ENCODE data around the gene RALGAPA2. TPM values are rescaled to one million over a fixed set of nuclear protein-coding genes. Genes with fewer than 3 reads are reported as not detected.

The RALGAPA2 gene
- total RNA-seq, 1 donor = 6.2 TPM

GRCh38 chr20:20606050-20606449 is 106.4 kb downstream of the RALGAPA2 start:
- H3K27ac ChIP-seq (ENCODE audit: low read depth, low read length) = no peak overlapping the region
- no peak overlapping the region for H2AFZ ChIP-seq (ENCODE audit: low read length)
- H3K27me3 ChIP-seq (ENCODE audit: insufficient read depth, low read length) = no peaks in the 10 kb centered on the region
- H3K79me2 ChIP-seq (ENCODE audit: insufficient read depth, low read length) = no peaks in the 10 kb centered on the region
- TF ChIP-seq CTCF (IDR thresholded peaks at IDR 0.05; ENCODE audit: extremely low read depth, low read depth, low read length) = no peak
- no peak for DNase-seq (ENCODE audit: insufficient read length, low spot score, missing footprints)
- H3K4me1 ChIP-seq (ENCODE audit: insufficient read depth, low read length) = no peaks in the 10 kb centered on the region
- no peak overlapping the region for H3K4me3 ChIP-seq (ENCODE audit: insufficient read depth, low read length)
- no peaks in the 10 kb centered on the region for H4K20me1 ChIP-seq (ENCODE audit: insufficient read depth, low read length)
- no peak overlapping the region for H3K4me2 ChIP-seq (ENCODE audit: insufficient read depth, low read length)
- H3K9me3 ChIP-seq (ENCODE audit: low read depth, low read length) = no peaks in the 10 kb centered on the region
- H3K36me3 ChIP-seq (ENCODE audit: insufficient read depth, low read length) = no peaks in the 10 kb centered on the region

GRCh38 chr20:20604907-20605306 is 107.5 kb downstream of the RALGAPA2 start:
- Histone ChIP-seq H3K4me1 (ENCODE audit: insufficient read depth, low read length) (no peaks in the 10 kb centered on the region), H4K20me1 (ENCODE audit: insufficient read depth, low read length) (no peaks in the 10 kb centered on the region), H2AFZ (ENCODE audit: low read length) (no peak overlapping the region), H3K4me3 (ENCODE audit: insufficient read depth, low read length) (no peak overlapping the region), H3K79me2 (ENCODE audit: insufficient read depth, low read length) (no peaks in the 10 kb centered on the region), H3K36me3 (ENCODE audit: insufficient read depth, low read length) (no peaks in the 10 kb centered on the region), H3K27me3 (ENCODE audit: insufficient read depth, low read length) (no peaks in the 10 kb centered on the region), H3K9me3 (ENCODE audit: low read depth, low read length) (no peaks in the 10 kb centered on the region), H3K27ac (ENCODE audit: low read depth, low read length) (no peak overlapping the region), H3K4me2 (ENCODE audit: insufficient read depth, low read length) (no peak overlapping the region)
- no peak for DNase-seq (ENCODE audit: insufficient read length, low spot score, missing footprints)
- TF ChIP-seq CTCF (IDR thresholded peaks at IDR 0.05; ENCODE audit: extremely low read depth, low read depth, low read length) = no peak

GRCh38 chr20:20604357-20604756 is 108.1 kb downstream of the RALGAPA2 start:
- no peak for TF ChIP-seq CTCF (IDR thresholded peaks at IDR 0.05; ENCODE audit: extremely low read depth, low read depth, low read length)
- Histone ChIP-seq H3K4me1 (ENCODE audit: insufficient read depth, low read length) (no peaks in the 10 kb centered on the region), H2AFZ (ENCODE audit: low read length) (no peak overlapping the region), H3K36me3 (ENCODE audit: insufficient read depth, low read length) (no peaks in the 10 kb centered on the region), H3K4me2 (ENCODE audit: insufficient read depth, low read length) (no peak overlapping the region), H3K79me2 (ENCODE audit: insufficient read depth, low read length) (no peaks in the 10 kb centered on the region), H3K4me3 (ENCODE audit: insufficient read depth, low read length) (no peak overlapping the region), H3K9me3 (ENCODE audit: low read depth, low read length) (no peaks in the 10 kb centered on the region), H3K27ac (ENCODE audit: low read depth, low read length) (no peak overlapping the region), H3K27me3 (ENCODE audit: insufficient read depth, low read length) (no peaks in the 10 kb centered on the region), H4K20me1 (ENCODE audit: insufficient read depth, low read length) (no peaks in the 10 kb centered on the region)
- no peak for DNase-seq (ENCODE audit: insufficient read length, low spot score, missing footprints)

GRCh38 chr20:20603339-20603990 is 109.0 kb downstream of the RALGAPA2 start:
- Histone ChIP-seq H3K4me2 (ENCODE audit: insufficient read depth, low read length) (no peak overlapping the region), H3K4me3 (ENCODE audit: insufficient read depth, low read length) (no peak overlapping the region), H3K27ac (ENCODE audit: low read depth, low read length) (no peak overlapping the region), H2AFZ (ENCODE audit: low read length) (no peak overlapping the region), H3K4me1 (ENCODE audit: insufficient read depth, low read length) (no peaks in the 10 kb centered on the region), H3K9me3 (ENCODE audit: low read depth, low read length) (no peaks in the 10 kb centered on the region), H3K27me3 (ENCODE audit: insufficient read depth, low read length) (no peaks in the 10 kb centered on the region), H3K36me3 (ENCODE audit: insufficient read depth, low read length) (no peaks in the 10 kb centered on the region), H4K20me1 (ENCODE audit: insufficient read depth, low read length) (no peaks in the 10 kb centered on the region), H3K79me2 (ENCODE audit: insufficient read depth, low read length) (no peaks in the 10 kb centered on the region)
- no peak for TF ChIP-seq CTCF (IDR thresholded peaks at IDR 0.05; ENCODE audit: extremely low read depth, low read depth, low read length)
- DNase-seq (ENCODE audit: insufficient read length, low spot score, missing footprints) = no peak

All from osteoblast (primary cell).